Karpas-422 (cell line): ENCODE results near the gene POGLUT3. TPM values are rescaled to one million over a fixed set of nuclear protein-coding genes. Genes with fewer than 3 reads are reported as not detected.
A peak's percentile ranks its signal among the peaks of the same experiment; 100 is the strongest.

Experiments
- DNase-seq: peaks from one replicate; pipeline ENCODE4 v3.0.0-alpha.2; 2015
- H2AFZ ChIP-seq: fragments of 200-600 bp; sonication (generic); 2 replicates; pipeline ENCODE4 v1.6.1; 2014; ENCODE audit warnings: antibody characterized with exemption, low read length, mixed read lengths
- H3K27ac ChIP-seq: fragments of 200-600 bp; sonication (generic); 2 replicates; pipeline ENCODE4 v1.5.1; 2014; ENCODE audit warnings: mild to moderate bottlenecking, low read length, moderate library complexity
- H3K27me3 ChIP-seq: fragments of 200-600 bp; sonication (generic); 2 replicates; pipeline ENCODE4 v1.6.1; 2014; ENCODE audit warnings: low read length, mixed read lengths
- H3K36me3 ChIP-seq: fragments of 200-600 bp; sonication (generic); 2 replicates; pipeline ENCODE4 v1.6.1; 2014; ENCODE audit warnings: low read length, mixed read lengths; ENCODE audit not compliant: insufficient read depth
- H3K4me1 ChIP-seq: fragments of 200-600 bp; sonication (generic); 2 replicates; pipeline ENCODE4 v1.6.1; 2014; ENCODE audit warnings: mild to moderate bottlenecking, low read length, mixed read lengths
- H3K4me2 ChIP-seq: fragments of 200-600 bp; sonication (generic); 2 replicates; pipeline ENCODE4 v1.6.1; 2014; ENCODE audit warnings: low read length, low read depth, mild to moderate bottlenecking; ENCODE audit not compliant: poor library complexity, severe bottlenecking
- H3K4me3 ChIP-seq: fragments of 200-600 bp; sonication (generic); 2 replicates; pipeline ENCODE4 v1.5.1; 2014; ENCODE audit warnings: mild to moderate bottlenecking, antibody characterized with exemption, low read length, mixed read lengths
- H3K79me2 ChIP-seq: fragments of 200-600 bp; sonication (generic); 2 replicates; pipeline ENCODE4 v1.6.1; 2014; ENCODE audit warnings: mild to moderate bottlenecking, low read length, mixed read lengths
- H3K9ac ChIP-seq: fragments of 200-600 bp; sonication (generic); 2 replicates; pipeline ENCODE4 v1.6.0; 2014; ENCODE audit warnings: low read length
- H3K9me2 ChIP-seq: fragments of 200-600 bp; sonication (generic), shearing (Covaris generic); replicated peaks from 2 replicates; pipeline ENCODE4 v1.6.0; 2014; ENCODE audit warnings: mild to moderate bottlenecking, low read length, moderate library complexity; ENCODE audit not compliant: insufficient read depth
- H3K9me3 ChIP-seq: fragments of 300-700, 200-600 bp; sonication (generic); 2 replicates; pipeline ENCODE4 v1.6.1; 2014; ENCODE audit warnings: low read length, mixed read lengths
- H4K20me1 ChIP-seq: fragments of 200-600 bp; sonication (generic); 2 replicates; pipeline ENCODE4 v1.6.1; 2014; ENCODE audit warnings: mild to moderate bottlenecking, antibody characterized with exemption, low read length, low read depth; ENCODE audit not compliant: insufficient read depth
- total RNA-seq: library from RNA; depleted of rRNA; stranded (reverse); fragments of >200 nt; shearing (Covaris generic); gene quantifications from 2 replicates; pipeline ENCODE4 v1.2.3, GENCODE V29; 2014; ENCODE audit warnings: low replicate concordance

The POGLUT3 gene
- total RNA-seq, 1 experiment from 2014 or later = 33.4 TPM

DNA sequence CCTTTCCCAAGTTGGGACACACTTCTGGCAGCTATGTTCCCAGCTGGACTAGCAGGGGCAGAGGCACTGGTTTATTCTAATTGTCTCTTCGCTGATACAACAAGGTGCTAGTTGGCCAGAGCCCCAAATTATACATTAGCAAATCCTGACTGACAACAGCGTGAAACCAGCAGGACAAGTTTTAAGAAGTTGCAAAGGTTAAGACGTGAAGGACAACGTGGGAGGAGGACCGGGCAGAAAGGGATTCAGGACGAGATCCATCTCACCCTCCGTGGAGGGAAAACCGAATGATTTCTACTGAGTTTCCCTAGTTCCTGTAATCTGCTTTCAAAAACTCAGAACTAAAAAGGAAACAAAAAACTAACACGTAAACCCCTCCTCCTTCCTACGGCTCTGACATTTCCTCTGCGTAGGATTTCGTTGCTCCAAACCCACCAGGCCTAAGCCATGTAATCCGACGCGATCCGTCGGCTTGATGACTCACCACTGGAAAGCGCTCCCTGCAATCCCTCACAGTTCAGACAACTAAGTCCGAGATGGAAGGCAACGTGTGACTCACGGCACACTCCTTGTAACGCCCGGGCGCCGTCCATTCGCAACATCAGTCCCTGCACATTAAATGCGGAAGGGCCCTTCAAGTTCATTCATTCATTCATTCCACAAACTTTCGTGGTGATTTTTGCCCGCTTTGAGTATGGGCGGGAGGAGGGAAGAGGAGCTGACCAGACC, 703 bp downstream of the POGLUT3 start:
- peak overlapping the region; percentile 69 for H3K27ac ChIP-seq

DNA sequence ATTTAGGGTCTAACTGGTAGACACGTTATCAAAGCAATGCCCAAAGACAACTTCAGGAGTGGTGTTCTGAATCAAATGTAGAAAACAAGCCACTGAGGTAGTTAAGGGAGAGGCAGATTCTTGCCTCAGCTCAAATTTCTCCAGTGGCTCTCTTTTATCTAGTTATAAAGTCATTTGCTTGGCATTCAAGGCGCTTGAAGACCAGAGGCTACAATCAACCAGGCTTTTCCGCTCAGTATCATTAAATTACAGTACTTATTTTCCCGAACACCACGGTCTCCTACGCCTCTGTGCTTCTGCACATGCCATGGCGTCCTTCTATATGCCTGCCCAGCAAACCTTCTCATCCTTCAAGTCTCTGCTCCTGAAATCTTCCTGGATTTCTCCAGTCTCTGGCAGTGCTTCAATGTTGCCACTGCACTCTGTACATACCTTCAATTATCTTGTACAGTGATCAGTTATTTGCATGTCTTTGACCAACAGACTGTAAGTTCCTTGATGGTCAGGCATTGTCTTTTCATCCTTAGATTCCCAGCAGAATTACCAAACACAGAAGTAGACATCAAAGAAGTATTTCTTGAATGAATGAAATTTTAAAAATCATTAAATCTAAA, 1.4 kb downstream of the POGLUT3 start:
- Histone ChIP-seq H3K9ac (peak overlapping the region; percentile 78), H3K9me2 (no peaks in the 10 kb centered on the region), H3K27me3 (no peaks in the 10 kb centered on the region), H2AFZ (peak overlapping the region; percentile 93), H3K9me3 (no peaks in the 10 kb centered on the region), H3K4me2 (peak overlapping the region; percentile 82), H3K27ac (peak overlapping the region; percentile 69), H4K20me1 (no peaks in the 10 kb centered on the region), H3K36me3 (no peaks in the 10 kb centered on the region), H3K4me3 (peak overlapping the region; percentile 73), H3K79me2 (peaks cover 59% of the 10 kb centered on the region), H3K4me1 (peaks cover 17% of the 10 kb centered on the region)
- DNase-seq = no peak

More for the DNA sequence above, 703 bp downstream of the POGLUT3 start:
- Histone ChIP-seq H3K4me1 (peaks cover 17% of the 10 kb centered on the region), H3K36me3 (no peaks in the 10 kb centered on the region), H3K27me3 (no peaks in the 10 kb centered on the region), H4K20me1 (no peaks in the 10 kb centered on the region), H3K9me3 (no peaks in the 10 kb centered on the region), H3K9ac (peak overlapping the region; percentile 78), H3K4me3 (peak overlapping the region; percentile 73), H3K79me2 (peaks cover 53% of the 10 kb centered on the region), H3K4me2 (peak overlapping the region; percentile 82), H2AFZ (peak overlapping the region; percentile 93), H3K9me2 (no peaks in the 10 kb centered on the region)
- DNase-seq = peak; percentile 93

DNA sequence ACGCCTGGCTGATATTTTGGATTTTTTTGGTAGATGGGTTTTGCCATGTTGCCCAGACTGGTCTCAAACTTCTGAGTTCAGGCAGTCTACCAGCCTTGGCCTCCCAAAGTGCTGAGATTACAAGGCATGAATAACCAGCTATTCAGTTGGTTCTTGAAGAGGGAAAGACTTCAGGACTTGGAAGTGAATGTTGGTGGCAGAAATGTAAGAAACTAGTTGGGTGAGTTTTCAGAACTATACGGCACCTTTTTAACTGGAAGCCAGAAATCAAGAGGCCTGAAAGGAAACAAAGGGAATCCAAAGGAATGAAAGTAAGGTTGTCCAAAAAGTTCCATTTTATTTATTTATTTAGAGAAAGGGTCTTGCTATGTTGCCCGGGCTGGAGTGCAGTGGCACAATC, 2.9 kb downstream of the POGLUT3 start:
- Histone ChIP-seq H3K9me3 (no peaks in the 10 kb centered on the region), H3K4me3 (no peak overlapping the region), H3K27me3 (no peaks in the 10 kb centered on the region), H3K27ac (no peak overlapping the region), H4K20me1 (no peaks in the 10 kb centered on the region), H3K79me2 (peaks cover 69% of the 10 kb centered on the region), H3K4me1 (peaks cover 17% of the 10 kb centered on the region), H3K9me2 (no peaks in the 10 kb centered on the region), H3K36me3 (peaks cover 6% of the 10 kb centered on the region; the same call in 1 of the 2 replicates), H3K9ac (no peak overlapping the region), H2AFZ (no peak overlapping the region), H3K4me2 (no peak overlapping the region)
- DNase-seq = no peak

DNA sequence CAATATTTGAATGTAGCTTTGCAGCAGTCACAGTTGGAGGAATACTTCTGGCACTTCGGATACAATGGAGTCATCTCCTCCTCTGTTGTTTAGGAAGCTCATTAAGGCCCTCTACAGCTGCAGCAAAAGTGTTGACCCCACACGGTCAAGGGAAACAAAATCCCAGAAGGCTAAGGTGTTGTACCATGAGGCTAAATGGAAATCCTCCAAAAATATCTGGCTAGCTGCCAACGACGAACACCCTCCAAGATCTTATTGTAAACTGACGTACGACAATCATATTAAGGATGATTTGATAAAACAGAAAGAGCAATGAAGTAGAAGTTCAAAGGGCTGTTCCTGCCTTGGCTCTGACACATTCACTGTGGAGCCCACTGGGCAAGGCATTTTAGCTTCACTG, 4.0 kb downstream of the POGLUT3 start:
- H3K9ac ChIP-seq = no peak overlapping the region
- DNase-seq = no peak
- no peak overlapping the region for H3K4me2 ChIP-seq
- H4K20me1 ChIP-seq = no peaks in the 10 kb centered on the region
- H3K4me1 ChIP-seq = peaks cover 17% of the 10 kb centered on the region
- H3K9me3 ChIP-seq = no peaks in the 10 kb centered on the region
- H3K27me3 ChIP-seq = no peaks in the 10 kb centered on the region
- H3K36me3 ChIP-seq = peaks cover 10% of the 10 kb centered on the region; the same call in 1 of the 2 replicates
- no peak overlapping the region for H3K4me3 ChIP-seq
- no peak overlapping the region for H3K27ac ChIP-seq
- no peak overlapping the region for H2AFZ ChIP-seq
- H3K9me2 ChIP-seq = no peaks in the 10 kb centered on the region
- H3K79me2 ChIP-seq = peaks cover 69% of the 10 kb centered on the region

DNA sequence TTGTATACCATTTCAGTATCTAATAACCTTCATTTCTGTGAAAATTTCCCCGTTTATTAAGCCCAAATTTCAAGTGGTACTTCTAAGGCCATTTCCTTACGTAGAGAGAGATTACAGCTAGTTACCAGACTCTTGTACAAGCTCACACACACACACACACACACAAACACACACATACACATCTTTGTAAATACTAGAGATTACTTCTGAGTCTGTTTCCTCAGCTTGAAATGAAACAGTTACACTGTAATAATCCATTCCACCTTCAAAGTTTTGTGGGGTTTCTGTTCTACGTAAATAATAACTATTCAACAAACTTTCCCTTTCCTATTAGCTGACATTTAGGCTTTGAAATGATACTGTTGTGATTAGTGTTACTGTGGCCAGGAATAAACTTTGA, 6.2 kb downstream of the POGLUT3 start:
- peaks cover 62% of the 10 kb centered on the region for H3K79me2 ChIP-seq
- H3K4me3 ChIP-seq = no peak overlapping the region
- H4K20me1 ChIP-seq = no peaks in the 10 kb centered on the region
- H3K36me3 ChIP-seq = peaks cover 24% of the 10 kb centered on the region
- no peak overlapping the region for H3K4me2 ChIP-seq
- peak; percentile 41 for DNase-seq
- 0 out of 2 replicates have a peak overlapping the region, but pooled peaks have one; percentile 9 for H2AFZ ChIP-seq
- H3K9ac ChIP-seq = no peak overlapping the region
- peaks cover 6% of the 10 kb centered on the region for H3K4me1 ChIP-seq
- H3K27ac ChIP-seq = no peak overlapping the region
- H3K9me2 ChIP-seq = no peaks in the 10 kb centered on the region
- H3K9me3 ChIP-seq = no peaks in the 10 kb centered on the region
- H3K27me3 ChIP-seq = no peaks in the 10 kb centered on the region

DNA sequence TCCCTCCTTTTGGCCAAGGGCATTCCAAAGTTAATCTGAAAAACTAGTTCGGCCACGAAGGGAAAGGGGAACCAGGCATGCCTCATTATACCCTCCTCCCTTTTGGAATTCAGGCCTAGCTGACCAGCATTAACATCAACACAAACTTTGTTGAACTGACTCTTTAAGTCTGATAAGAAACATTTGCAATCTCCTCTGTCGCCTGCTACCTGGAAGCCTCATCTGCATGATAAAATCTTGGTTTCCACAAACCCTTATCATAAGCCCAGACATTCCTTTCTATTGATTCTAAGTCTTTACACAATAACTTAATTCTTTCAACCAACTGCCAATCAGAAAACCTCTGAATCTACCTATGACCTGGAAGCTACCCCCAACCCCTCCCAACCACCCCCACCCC, 11.4 kb downstream of the POGLUT3 start:
- H4K20me1 ChIP-seq = no peaks in the 10 kb centered on the region
- no peak overlapping the region for H3K9ac ChIP-seq
- no peak overlapping the region for H2AFZ ChIP-seq
- H3K4me3 ChIP-seq = no peak overlapping the region
- no peak for DNase-seq
- H3K27ac ChIP-seq = no peak overlapping the region
- H3K4me2 ChIP-seq = no peak overlapping the region
- peaks cover 54% of the 10 kb centered on the region for H3K36me3 ChIP-seq
- no peaks in the 10 kb centered on the region for H3K9me3 ChIP-seq
- H3K9me2 ChIP-seq = no peaks in the 10 kb centered on the region
- no peaks in the 10 kb centered on the region for H3K4me1 ChIP-seq
- H3K27me3 ChIP-seq = no peaks in the 10 kb centered on the region
- H3K79me2 ChIP-seq = peaks cover 15% of the 10 kb centered on the region

DNA sequence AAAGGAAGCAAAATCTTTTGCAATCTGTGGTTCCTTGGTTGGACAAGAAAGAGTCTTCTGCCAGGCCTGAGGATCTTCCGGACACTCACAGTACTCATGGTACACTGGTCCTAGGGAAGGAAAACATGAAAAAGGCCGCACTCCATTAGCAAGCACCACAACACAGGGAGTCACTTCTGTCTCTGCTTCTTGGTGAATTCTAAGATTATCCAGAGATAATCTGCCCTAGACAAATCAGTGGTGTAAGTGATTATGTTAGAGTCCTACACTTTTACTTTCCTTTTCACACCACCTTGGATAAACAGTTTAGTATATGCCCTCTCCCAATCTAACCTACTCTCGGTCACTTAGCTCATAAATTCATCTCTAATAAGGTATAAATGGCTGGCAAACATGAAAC, 11.9 kb downstream of the POGLUT3 start:
- Histone ChIP-seq H3K9me2 (no peaks in the 10 kb centered on the region), H3K79me2 (peaks cover 10% of the 10 kb centered on the region), H3K4me3 (no peak overlapping the region), H3K4me2 (no peak overlapping the region), H2AFZ (no peak overlapping the region), H4K20me1 (no peaks in the 10 kb centered on the region), H3K9me3 (no peaks in the 10 kb centered on the region), H3K9ac (no peak overlapping the region), H3K27ac (no peak overlapping the region), H3K4me1 (no peaks in the 10 kb centered on the region), H3K27me3 (no peaks in the 10 kb centered on the region), H3K36me3 (peaks cover 59% of the 10 kb centered on the region)
- no peak for DNase-seq

DNA sequence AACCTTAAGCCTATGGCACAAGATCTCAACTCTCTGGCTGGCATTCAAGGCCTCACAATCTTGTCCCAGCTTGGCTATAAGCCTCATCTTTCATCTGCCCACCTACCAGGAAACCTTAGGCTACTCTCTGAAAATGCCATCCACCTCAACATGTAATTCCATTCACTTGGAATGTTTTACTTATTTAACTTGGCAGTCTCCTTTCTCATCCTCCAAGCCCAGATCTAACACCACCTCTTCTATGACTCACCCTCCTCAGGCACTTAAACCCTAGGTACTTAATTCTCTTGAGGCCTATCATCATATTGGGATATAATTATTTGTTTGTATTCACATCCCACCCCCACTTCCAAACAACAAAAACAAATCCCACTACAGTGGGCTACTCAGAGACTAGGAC, 15.0 kb downstream of the POGLUT3 start:
- no peaks in the 10 kb centered on the region for H3K9me3 ChIP-seq

More for the DNA sequence above, 15.0 kb downstream of the POGLUT3 start:
- no peak overlapping the region for H2AFZ ChIP-seq
- no peak overlapping the region for H3K27ac ChIP-seq
- peaks cover 60% of the 10 kb centered on the region for H3K36me3 ChIP-seq
- no peaks in the 10 kb centered on the region for H3K4me1 ChIP-seq
- no peaks in the 10 kb centered on the region for H3K79me2 ChIP-seq
- DNase-seq = no peak
- H3K9ac ChIP-seq = no peak overlapping the region
- no peak overlapping the region for H3K4me2 ChIP-seq
- no peaks in the 10 kb centered on the region for H3K9me2 ChIP-seq
- H4K20me1 ChIP-seq = no peaks in the 10 kb centered on the region
- no peak overlapping the region for H3K4me3 ChIP-seq
- no peaks in the 10 kb centered on the region for H3K27me3 ChIP-seq
